ENCODE data around the gene ITGBL1.
"Not testable (repeated sequence)": the region's sequence is repeated elsewhere in the genome, so short reads cannot be mapped to it uniquely, and the experiment has no call there.

Gene ITGBL1

DNA sequence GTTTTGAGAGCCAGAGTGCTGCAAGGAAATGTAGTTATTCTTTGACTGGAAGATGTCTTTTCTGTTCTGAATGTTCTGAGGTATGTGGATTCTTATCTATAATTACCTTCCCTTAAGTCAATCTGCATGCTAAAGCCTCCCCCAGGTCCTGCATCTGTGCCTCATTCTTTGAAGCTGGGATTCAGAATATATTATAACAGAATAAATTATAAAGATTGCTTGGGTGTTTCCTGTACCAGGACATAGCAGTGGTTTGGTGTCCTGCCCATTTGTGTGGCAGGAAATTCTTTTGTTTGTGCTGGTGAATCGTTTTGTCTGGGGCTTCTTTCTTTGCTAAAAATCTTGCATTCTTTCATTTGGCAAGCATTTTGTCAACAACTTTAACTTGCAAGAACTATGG lies 60.2 kb downstream of the ITGBL1 start:
- no peak for DNase-seq

DNA sequence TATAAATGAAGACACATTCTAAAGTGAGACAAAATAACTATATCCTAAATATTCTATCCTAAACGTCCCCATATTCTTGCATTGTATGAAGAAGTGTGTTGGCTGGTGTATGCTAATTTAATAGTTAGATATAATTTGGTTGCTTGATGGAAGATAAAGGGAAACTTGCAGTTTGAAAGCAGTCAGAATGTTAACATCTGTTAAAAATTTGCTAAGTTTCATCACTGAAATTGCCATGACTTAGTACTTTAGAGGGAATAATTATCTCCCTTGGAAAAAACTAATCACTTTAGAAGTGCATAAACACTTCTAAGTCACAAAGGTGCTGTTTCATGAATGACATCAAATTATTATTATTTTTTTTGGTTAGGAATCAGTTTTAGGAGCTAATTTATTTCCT lies 61.6 kb downstream of the ITGBL1 start:
- DNase-seq: no peak

DNA sequence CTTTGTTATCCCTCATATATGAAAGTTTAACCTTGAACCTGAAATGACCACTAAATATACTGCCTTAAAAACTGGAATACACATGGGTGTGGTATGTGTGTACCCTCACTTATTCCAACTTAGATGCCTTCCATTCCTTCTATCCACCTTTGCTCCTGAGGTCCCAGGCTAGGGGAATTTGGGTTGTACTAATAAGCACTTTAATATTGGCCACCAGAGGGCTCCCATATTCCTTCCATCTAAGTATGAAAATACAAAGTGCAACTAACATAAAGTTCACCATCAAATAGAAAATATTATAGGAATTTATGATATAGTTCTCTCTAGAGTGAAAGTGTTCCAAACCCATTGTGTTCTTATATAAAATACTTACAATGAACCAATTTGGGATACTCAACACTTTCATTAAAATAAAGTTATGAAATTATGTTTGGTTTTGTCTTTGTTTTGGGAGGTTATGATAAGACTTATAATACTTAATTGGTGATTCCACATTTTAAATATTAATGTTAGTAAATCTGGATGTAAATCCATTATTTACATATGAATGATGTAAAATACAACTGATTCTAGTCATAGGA lies 62.3 kb downstream of the ITGBL1 start:
- no peak for DNase-seq

DNA sequence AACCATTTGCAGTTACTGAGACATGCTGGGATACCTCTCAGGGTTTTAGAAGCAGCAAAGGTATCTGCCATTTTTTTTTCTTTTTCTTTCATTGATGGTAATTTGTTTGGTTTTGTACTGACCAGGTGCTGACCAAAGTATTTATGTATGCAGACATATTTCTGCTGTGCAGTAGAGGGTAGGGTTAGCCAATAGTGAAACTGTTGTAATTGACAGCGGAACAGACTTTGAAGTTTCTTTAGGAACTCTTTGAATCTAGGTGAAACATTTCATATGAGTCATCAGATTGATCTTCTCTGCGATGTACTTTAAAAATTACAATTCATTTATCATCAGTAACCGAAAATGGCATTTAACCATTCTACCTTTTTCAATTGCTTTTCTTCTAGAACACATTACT lies 63.0 kb downstream of the ITGBL1 start:
- no peak for DNase-seq

DNA sequence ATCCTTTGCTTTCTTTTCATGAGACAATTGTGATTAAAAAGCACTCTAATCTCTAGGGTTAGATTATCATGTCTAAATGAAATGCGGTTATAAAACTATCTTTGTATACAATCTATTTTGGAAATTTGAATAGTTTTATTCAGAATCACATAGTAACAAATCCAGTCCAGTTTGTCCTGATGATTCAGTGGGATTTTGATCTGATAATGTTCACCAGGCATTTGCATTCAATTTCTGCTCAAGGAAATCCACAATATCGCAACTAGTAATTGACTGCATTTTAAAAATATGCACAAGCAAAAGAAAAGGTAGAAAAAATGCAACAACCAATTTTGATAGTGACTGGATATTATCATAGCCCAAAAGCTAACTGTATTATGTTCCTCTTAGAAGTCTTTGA lies 63.8 kb downstream of the ITGBL1 start:
- DNase-seq: no peak

DNA sequence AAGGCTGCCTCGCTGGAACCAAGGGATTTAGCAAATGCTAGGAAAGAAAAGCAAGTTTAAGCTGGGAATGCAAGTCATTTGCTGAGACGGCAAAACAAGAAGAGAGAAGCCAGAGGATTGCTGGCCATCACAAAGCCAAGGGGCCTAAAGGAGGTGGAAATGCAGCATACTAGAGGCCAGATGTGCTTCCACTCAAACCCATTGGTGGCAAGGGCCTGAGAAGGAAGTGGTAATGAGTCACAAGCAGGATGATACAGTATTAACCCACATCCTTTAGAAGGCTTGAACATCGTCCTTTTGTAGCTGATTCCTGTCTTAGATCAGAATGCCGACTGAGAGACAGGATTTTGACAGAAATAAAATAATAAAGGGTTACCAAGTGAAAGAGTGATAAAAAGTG lies 68.2 kb downstream of the ITGBL1 start:
- no peak for DNase-seq

DNA sequence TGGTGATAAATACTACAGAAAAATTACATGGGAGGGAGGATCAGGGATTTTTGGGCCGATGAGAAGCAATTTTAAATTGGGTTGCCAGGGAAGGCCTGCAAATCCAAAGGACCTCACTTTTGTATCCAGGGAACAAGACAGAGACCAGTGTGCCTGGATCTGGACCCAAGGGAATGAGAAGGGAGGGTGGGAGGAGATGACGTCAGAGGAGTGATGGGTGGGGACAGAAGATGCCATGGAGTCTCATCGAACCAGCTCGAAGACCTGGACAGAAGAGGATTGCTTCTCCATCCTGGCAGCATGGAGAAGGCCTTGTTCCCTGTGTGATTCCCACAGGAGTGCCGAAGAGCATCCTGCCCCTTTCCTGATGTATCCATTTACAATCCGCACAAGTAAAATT lies 68.9 kb downstream of the ITGBL1 start:
- no peak for DNase-seq

DNA sequence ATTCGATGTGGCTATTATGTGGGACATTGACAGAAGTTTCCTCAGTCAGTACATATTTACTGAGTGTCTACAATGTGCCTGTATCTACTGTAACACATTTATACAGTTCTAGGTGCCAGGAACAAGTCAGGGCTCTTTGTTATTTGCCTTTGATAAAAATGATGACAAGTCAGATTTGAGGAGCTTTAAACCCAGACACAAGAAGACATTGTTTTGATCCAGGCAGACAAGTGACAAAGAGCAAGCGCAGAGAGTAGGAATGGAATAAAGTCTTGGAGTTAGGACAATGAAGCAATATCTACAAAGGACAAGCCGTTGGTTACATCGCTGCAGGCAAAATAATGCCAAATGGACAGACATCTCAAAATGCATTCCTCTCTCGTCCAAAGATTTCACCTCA lies 70.1 kb downstream of the ITGBL1 start:
- no peak for DNase-seq

DNA sequence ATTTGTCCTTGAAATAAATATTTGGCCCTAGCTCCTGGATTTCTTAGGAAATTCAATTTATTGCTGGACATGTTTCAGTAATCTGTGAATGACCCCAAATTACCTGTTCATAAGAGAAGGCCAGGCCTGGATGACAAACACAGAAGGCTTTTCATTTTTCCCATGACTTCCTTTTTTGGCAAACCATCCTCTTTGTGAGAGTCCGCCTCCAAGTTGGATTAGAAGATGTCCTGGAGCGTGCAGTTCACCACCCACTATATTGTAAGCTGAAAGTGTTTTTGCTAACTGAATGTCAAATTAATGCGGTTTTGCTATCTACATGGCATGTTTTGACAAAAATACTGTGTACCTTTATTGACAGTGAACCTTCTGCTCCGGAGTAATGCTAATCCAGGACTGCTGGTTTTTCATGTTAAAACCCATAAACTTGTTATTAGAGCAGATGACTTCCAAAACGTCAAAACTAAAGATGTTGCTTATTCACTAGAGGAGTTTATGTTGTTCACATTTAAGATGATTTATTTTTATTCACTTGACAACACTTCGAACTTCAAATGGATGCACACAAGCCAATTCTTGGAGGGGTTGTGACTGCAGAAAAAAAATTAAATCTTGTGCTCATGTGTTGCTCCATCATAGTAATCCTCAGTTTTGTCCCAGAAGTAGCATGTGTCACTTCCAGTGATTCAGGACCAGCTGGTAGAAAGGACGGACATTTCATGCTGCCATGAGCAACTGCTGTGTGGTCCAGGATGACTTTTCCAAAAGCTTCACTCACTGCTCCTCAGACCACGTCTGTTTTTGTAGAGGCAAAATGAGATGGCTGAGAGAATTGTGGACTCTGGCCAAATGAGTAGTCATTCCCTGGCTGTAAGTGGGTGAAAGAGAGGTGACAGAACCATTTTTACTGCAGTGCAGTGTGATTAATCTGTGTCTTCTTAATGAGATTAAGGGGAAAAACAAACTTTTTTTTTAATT lies 71.0 kb downstream of the ITGBL1 start:
- no peak for DNase-seq

DNA sequence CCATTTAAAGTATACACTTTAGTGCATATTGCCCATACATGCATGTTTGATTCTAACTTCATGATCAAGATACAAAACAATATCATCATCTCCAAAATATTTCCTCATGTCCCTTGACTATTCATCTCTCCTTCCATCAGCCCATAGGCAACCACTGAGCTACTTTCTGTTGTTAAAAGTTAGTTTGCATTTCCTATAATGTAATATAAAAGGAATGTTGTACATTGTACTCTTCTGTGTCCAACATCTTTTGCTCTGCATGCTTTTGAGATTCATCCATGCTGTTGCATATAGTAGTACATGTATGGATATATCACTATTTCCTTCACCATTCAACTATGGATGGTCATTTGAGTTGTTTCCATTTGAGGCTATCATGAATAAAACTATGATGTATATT lies 74.7 kb downstream of the ITGBL1 start:
- DNase-seq: no peak

DNA sequence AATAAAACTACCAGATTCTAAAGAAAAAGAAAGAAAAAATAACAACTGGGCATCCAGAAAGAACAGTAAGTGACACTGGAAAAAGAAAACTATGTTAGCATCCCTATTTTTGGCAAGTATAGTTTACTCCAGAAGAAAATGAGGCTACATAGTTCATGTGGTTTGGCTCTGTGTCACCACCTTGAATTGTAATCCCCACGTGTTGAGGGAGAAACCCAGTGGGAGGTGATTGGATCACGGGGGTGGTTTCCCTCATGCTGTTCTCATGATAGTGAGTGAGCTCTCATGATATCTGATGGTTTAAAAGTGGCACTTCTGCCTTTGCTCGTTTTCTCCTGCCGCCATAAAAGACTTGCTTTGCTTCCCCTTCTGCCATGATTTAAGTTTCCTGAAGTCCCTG lies 76.9 kb downstream of the ITGBL1 start:
- DNase-seq: no peak

DNA sequence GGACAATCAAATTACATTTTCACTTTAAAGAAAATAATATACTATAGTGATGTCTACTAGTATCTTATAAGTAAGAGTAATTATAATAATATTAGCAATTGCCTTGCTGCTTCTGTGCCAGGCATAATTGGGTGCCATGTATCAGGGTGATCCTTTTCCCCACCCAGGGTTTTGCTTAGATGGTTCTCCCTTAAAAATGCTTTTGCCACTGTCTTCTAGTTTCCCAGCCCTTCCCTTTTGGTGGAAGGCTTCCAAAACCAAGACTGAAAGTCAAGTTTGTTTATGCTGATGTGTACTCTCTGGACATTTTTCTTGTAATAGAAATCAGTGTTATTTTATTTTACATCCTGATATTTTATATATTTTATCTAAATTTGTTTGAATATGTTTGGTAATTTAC lies 77.8 kb downstream of the ITGBL1 start:
- no peak for DNase-seq

DNA sequence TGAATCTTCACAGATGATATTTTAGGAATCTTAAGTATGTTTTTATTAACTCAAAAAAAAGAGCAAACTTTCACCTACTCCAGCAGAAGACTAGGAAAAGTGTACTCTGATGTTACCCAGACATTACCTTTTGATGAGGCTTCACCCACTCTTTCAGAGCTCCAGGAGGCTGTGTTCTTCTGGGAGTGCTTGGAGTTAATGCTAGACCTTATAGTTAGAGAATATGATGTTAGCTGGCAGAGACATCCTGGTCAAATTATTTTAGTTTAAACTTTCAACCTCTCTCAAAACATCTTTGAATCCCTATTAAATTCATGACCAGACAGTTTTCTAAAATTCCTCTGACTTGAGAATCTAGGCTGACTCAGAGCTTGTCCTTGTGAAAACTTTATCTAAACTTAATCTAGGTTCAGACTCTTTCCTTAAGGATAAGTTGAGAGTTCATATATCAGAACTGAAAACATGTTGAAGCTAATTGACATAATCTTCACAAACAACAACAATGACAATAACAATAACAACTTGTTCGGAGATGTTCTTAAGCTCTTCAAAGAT lies 82.8 kb downstream of the ITGBL1 start:
- no peak for DNase-seq

DNA sequence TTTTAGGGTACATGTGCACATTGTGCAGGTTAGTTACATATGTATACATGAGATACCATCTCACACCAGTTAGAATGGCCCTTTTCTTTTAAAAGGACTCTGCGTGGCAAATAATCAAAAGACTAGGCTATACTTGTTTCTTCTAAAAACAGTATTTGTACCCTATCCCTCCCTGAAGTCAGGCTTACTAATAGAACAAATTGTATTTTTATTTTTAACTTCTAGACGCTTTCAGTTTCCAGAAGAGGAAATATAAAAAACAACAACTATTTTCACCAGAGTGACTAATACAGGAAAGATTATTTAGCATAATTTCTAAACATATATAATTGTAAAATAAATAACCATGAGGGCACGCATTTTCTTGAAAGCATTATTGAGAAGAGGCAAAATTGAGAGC lies 83.6 kb downstream of the ITGBL1 start:
- DNase-seq: no peak

DNA sequence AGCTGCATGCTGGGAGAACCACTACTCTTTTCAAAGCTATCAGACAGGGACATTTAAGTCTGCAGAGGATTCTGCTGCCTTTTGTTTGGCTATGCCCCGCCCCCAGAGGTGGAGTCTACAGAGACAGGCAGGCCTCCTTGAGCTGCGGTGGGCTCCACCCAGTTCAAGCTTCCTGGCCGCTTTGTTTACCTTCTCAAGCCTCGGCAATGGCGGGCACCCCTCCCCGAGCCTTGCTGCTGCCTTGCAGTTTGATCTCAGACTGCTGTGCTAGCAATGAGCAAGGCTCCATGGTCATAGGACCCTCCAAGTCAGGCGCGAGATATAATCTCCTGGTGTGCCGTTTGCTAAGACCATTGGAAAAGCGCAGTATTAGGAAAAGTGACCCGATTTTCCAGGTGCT lies 92.1 kb downstream of the ITGBL1 start:
- DNase-seq: not testable (repeated sequence)

DNA sequence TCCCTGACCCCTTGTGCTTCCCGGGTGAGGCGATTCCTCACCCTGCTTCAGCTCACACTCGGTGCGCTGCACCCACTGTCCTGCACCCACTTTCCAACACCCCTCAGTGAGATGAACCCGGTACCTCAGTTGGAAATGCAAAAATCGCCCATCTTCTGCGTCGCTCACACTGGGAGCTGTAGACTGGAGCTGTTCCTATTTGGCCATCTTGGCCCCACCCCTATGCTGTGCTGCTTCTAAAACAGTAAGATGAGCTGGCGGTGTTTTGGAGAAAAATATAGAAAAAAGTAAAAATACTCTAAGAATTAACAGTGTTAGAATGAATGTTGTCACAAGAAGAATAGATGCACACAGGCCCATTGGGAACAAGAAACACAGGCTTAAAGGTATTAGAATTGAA lies 92.5 kb downstream of the ITGBL1 start:
- DNase-seq: no peak

DNA sequence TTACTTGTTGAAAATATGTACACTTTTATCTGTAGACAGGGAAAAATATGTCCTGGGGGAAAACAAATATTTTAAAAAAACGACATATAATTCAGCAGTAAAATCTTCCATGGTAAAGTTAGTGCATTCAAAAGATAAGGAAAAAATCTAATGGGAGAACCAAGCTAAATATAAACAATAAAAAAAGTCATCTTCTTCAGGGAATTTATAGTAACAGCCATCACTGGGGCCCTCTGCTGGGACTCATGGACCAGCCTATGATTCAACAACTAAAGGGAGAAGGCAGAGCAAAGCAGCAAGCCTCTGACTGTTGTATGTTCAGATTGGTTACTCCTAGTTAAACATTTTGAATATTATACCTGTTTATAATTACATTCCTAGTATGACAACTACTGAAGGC lies 93.0 kb downstream of the ITGBL1 start:
- DNase-seq: no peak

DNA sequence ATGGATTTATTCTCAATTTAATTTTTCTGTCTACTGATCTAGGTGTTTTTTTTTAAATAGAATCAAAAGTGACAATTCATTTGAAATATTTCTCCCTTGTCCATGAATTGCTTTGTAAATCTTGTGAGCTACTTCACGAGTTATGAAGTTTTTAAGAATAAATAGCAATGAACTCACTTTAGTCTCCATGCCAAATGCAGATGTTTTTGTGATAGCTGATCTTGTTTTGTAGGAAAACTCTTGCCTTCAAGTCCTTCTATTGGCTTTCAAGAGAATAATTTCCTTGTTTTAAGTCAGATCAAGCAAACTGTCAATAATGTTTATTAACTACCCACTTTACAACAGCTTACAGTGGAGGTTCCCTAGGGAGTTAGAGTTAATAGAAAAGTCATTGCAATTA lies 99.8 kb downstream of the ITGBL1 start:
- no peak for DNase-seq

DNA sequence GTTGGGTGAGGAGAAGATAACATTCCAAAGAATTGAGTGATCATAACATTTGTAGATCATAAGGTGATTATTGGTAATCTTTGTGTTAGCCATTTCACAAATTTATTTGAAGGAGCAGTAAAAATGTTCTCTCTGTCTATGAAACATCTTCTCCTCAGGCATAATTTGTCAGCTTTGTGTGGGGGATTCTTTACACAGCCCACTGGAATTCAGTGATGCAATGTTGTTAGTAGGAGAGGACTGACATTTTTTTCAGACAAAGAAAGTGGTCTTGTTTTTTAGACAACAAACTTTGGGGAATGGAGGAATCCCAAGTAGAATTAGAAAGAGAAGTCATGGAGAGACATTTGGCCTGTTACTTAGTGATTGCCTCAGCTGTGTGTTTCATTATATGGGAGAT lies 100.3 kb downstream of the ITGBL1 start:
- no peak for DNase-seq

DNA sequence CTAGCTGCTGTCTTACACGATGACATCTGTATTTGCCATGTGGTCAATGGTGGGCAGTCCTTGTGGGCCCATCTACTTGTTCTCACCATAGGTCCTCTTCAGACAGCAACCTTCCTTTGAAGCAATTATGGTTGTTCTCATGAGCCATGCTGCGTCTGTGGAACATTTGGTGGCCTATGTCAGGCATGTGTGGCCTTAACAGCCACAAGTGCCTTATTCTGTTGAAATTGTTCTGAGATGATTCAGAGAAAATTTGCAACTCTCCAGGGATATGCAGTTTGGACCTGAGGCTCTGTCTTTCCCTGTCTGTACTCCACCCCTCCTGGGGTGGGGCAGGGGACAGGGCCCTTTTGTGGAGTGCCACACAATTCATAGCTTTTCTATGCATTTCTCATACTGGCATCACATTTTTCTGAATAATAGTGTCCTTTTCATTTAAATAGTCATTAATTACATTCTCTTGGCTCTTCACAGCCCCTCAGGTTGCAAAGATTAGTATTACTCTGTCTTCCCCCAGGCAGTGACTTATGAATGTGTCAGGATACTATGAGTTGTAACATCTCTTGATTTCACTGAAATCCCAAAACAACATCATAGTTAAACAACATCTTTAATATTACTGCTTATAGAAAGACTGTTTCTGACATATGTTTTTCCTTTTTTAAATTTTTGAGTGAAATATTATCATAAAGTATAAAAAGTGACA lies 102.1 kb downstream of the ITGBL1 start:
- DNase-seq: no peak

DNA sequence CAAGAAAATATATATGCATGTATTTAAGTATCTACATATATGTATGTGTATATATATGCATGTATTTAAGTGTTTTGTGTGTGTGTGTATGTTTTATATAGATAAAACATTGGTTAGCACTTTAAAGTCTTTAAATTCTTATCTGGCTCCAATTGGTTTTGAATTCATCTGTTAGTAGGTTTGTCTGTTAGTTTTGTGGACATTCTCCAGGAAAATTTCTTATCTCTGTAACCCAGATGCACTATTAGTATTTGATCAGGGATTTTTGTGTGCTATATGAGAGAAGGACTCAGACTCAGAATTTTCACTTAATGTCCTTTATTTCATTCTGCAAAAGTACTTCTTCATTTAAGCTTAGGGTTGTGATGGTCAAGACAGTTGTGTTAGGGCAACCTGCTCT lies 103.1 kb downstream of the ITGBL1 start:
- no peak for DNase-seq

DNA sequence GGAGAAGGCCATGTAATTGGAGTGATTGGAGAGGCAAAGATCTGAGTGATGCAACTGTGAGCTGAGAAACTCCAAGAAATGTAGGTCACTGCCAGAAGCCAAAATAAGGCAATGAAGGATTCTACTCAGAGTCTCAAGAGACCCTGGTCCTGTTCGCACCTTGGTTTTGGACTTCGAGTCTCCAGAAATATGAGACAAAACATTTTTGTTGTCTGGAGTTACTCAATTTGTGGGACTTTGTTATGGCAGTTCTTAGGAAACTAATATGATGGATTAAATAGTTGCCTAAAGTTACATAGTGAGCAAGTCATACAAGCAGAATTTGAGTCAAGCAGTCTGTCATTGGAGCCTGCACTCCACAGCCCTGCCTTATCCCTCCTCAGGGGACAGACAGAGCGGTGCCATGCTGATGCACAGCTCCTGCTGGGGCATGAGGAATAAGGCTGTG lies 104.2 kb downstream of the ITGBL1 start:
- no peak for DNase-seq

DNA sequence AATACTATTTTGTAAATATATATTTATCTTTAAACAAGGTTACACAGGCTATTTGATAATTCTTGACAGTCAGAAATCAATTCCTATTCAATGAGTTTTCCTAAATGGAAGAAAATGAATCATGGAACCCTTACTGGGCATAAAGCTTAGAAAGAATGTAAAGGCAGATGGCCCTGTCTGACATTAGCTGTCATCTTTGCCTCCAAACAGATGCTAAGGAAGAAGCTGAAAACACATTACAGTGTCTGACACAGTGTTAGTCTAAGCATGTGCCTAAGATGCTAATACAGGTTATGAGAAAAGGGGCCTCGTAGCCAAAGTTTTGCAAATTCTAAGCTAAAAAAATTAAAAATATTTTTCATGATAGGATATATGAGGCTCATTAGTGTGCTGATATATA lies 112.8 kb downstream of the ITGBL1 start:
- DNase-seq: no peak

Measured in right kidney (tissue), 1 donor.